Activated CD4-positive, CD25-positive, alpha-beta regulatory T cell treated with anti-CD3 and anti-CD28 coated beads, Interleukin-2, amount 50 U/mL, for 24 hours (primary cell): ENCODE results near the gene CYTH2.
A peak's percentile ranks its signal among the peaks of the same experiment; 100 is the strongest.

Experiments
- ATAC-seq, 2 donors: fragments of 150-1000 bp; cut with Tn5 transposase; one replicate each; pipeline ENCODE4 v1.10.0; 2021; ENCODE audit warnings: mild to moderate bottlenecking in 1 of 2, moderate library complexity in 1 of 2

Gene CYTH2

GRCh38 chr19:48496959-48497727 is 28.0 kb downstream of the CYTH2 start:
- ATAC-seq = no peak

GRCh38 chr19:48497728-48498594 is 28.8 kb downstream of the CYTH2 start:
- ATAC-seq = no peak

GRCh38 chr19:48498595-48499311 is 29.6 kb downstream of the CYTH2 start:
- ATAC-seq = no peak

GRCh38 chr19:48499316-48500090 is 30.3 kb downstream of the CYTH2 start:
- no peak for ATAC-seq

- no peak for ATAC-seq
These were observed 31.8 kb downstream of the CYTH2 start for GRCh38 chr19:48500830-48501493.

- peak; percentile 64 to 66 for ATAC-seq
These were observed 32.6 kb downstream of the CYTH2 start for GRCh38 chr19:48501494-48502349.

- ATAC-seq = no peak
These were observed 33.3 kb downstream of the CYTH2 start for GRCh38 chr19:48502350-48503018.

GRCh38 chr19:48506138-48506733 is 37.1 kb downstream of the CYTH2 start:
- ATAC-seq = peak in 1 of 2 donors; percentile 31

- no peak for ATAC-seq
These were observed 38.8 kb downstream of the CYTH2 start for GRCh38 chr19:48507911-48508439.

- ATAC-seq = no peak
These were observed 39.7 kb downstream of the CYTH2 start for GRCh38 chr19:48508729-48509411.

- no peak for ATAC-seq
These were observed 40.5 kb downstream of the CYTH2 start for GRCh38 chr19:48509467-48510194.

- peak; percentile 58 to 59 for ATAC-seq
These were observed 41.5 kb downstream of the CYTH2 start for GRCh38 chr19:48510421-48511268.

GRCh38 chr19:48511321-48511731 is 42.2 kb downstream of the CYTH2 start:
- no peak for ATAC-seq

- peak; percentile 41 to 44 for ATAC-seq
These were observed 42.8 kb downstream of the CYTH2 start, which contains the start of gene LMTK3 for GRCh38 chr19:48511800-48512503. LMTK3 (minus strand) TSS chr19:48511835; CDS start chr19:48511576, 259 bp downstream.

GRCh38 chr19:48512504-48513288 is 43.5 kb downstream of the CYTH2 start:
- ATAC-seq = no peak
